HFFc6 (cell line): ENCODE measurements around the gene GNB4. TPM values are rescaled to one million over a fixed set of nuclear protein-coding genes. Genes with fewer than 3 reads are reported as not detected.

Source experiments
- DNase-seq: peaks from one replicate; pipeline ENCODE4 v3.0.0-alpha.2; 2018
- H3K27ac Mint-ChIP-seq: 2 replicates; pipeline ENCODE4 v1.8.0; 2020; ENCODE audit warnings: mild to moderate bottlenecking, mixed read lengths
- H3K27me3 Mint-ChIP-seq: 2 replicates; pipeline ENCODE4 v1.8.0; 2021; ENCODE audit warnings: mild to moderate bottlenecking, moderate library complexity, mixed read lengths; ENCODE audit not compliant: insufficient read depth
- H3K36me3 Mint-ChIP-seq: 2 replicates; pipeline ENCODE4 v1.8.0; 2021; ENCODE audit warnings: low read depth, mixed read lengths
- H3K4me1 Mint-ChIP-seq: 2 replicates; pipeline ENCODE4 v1.8.0; 2020; ENCODE audit warnings: low read depth, mixed read lengths
- H3K4me3 Mint-ChIP-seq: 2 replicates; pipeline ENCODE4 v1.8.0; 2020; ENCODE audit warnings: mild to moderate bottlenecking, moderate library complexity, mixed read lengths
- H3K9me3 Mint-ChIP-seq: 2 replicates; pipeline ENCODE4 v1.8.0; 2020; ENCODE audit warnings: mild to moderate bottlenecking, mixed read lengths
- total RNA-seq, 6 experiments: library from RNA; stranded (reverse); fragmentation: NEBNext Ultra II Directional; extraction: Animal tissue kit (Norgen Biotek cat#: 25700); gene quantifications; 2 replicates in 1 of 6; 3 replicates in 5 of 6; pipeline ENCODE4 v1.2.3, GENCODE V29; 2021
- TF ChIP-seq, protein P1 (sequence below): fragments of 200-600 bp; sonication (generic); IDR thresholded peaks from 2 replicates; pipeline ENCODE4 v1.5.0; 2021; ENCODE audit warnings: antibody characterized with exemption, mild to moderate bottlenecking

GNB4 gene
- total RNA-seq, 6 experiments from 2014 or later: 40.8 to 51.0 (median 46.3) TPM

DNA sequence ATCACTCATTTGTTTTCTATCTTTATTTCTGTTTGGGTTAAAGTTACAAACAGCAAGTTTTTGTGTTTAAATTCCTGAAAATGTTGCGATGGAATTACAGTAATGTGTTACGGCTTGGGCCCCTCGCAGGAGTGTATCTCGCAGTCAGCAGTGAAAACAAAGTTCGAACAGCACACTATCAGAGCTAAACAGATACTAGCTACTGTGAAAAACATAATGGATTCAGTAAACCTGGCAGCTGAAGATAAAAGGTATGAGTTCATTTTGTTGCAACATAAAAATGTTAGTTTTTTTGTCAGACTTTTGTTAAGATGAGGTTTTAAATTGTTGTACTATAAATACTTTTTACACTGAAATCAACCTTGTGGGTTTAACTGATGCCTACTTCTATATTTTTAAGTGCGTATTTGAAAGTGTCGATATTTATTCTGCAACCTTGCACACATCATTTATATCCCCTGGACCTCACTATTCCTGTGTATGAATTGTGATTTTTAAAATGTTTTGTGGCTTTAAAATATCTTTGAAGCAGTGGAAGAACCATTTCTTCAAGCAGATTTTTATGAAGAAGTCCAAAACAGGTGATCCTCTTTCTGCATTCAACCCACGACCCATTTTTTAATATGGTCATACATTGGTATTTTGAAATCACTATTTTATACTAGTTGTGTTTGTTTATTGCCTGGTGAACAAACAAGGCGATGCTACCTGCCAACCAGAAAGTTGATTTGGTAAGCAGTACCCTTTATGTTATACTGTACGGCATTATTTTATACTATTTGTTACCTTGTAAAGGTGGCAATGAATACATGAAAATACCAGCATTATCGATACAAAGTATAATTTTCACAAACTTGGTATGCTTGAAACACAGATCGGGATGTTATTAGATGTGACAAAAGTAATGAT lies 75.9 kb downstream of the GNB4 start:
- Mint-ChIP-seq H3K36me3 (peaks cover 29% of the 10 kb centered on the region), H3K9me3 (no peaks in the 10 kb centered on the region), H3K4me3 (no peak overlapping the region), H3K4me1 (no peaks in the 10 kb centered on the region), H3K27me3 (0 out of 2 replicates have a peak, but pooled peaks cover 2% of the 10 kb centered on the region), H3K27ac (no peak overlapping the region)
- TF ChIP-seq, protein P1, sequence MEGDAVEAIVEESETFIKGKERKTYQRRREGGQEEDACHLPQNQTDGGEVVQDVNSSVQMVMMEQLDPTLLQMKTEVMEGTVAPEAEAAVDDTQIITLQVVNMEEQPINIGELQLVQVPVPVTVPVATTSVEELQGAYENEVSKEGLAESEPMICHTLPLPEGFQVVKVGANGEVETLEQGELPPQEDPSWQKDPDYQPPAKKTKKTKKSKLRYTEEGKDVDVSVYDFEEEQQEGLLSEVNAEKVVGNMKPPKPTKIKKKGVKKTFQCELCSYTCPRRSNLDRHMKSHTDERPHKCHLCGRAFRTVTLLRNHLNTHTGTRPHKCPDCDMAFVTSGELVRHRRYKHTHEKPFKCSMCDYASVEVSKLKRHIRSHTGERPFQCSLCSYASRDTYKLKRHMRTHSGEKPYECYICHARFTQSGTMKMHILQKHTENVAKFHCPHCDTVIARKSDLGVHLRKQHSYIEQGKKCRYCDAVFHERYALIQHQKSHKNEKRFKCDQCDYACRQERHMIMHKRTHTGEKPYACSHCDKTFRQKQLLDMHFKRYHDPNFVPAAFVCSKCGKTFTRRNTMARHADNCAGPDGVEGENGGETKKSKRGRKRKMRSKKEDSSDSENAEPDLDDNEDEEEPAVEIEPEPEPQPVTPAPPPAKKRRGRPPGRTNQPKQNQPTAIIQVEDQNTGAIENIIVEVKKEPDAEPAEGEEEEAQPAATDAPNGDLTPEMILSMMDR: no peak
- no peak for DNase-seq

DNA sequence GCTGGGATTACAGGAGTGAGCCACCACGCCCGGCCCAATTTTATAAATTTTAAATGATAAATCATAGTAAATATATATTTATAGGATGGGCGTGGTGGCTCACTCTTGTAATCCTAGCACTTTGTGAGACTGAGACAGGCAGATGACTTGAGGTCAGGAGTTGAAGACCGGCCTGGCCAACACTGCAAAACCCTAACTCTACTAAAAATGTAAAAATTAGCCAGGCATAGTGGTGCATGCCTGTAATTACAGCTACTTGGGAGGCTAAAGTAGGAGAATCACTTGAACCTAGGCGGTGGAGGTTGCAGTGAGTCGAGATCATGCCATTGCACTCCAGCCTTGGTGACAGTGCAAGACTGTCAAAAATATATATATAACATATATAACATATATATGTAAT lies 77.3 kb downstream of the GNB4 start:
- Mint-ChIP-seq H3K4me1 (no peaks in the 10 kb centered on the region), H3K9me3 (no peaks in the 10 kb centered on the region), H3K36me3 (peaks cover 24% of the 10 kb centered on the region), H3K4me3 (no peak overlapping the region), H3K27ac (no peak overlapping the region), H3K27me3 (0 out of 2 replicates have a peak, but pooled peaks cover 2% of the 10 kb centered on the region)
- TF ChIP-seq, protein P1: peak; percentile 22
- DNase-seq: no peak

DNA sequence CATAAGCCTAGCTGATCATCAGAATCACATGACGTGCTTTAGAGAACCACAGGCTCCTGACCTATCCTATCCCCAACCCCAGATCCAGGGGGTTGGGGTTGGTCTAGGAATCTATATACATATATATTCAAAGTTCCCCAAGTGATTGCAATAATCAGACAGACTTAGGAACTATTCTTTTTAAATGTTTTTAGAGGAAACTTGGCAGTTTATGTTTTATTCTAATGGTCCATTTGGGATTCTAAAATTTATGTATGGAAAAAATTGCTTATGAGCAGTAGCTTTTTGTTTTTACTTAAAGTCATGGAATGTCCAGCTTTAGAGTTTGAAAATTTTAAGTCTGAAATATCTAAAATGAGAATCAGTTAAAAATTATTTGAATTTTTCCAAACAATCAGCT lies 81.6 kb downstream of the GNB4 start:
- Mint-ChIP-seq H3K27me3 (0 out of 2 replicates have a peak, but pooled peaks cover 2% of the 10 kb centered on the region), H3K4me3 (no peak overlapping the region), H3K4me1 (no peaks in the 10 kb centered on the region), H3K27ac (no peak overlapping the region), H3K36me3 (peaks cover 21% of the 10 kb centered on the region), H3K9me3 (no peaks in the 10 kb centered on the region)
- no peak for DNase-seq
- TF ChIP-seq, protein P1: no peak

DNA sequence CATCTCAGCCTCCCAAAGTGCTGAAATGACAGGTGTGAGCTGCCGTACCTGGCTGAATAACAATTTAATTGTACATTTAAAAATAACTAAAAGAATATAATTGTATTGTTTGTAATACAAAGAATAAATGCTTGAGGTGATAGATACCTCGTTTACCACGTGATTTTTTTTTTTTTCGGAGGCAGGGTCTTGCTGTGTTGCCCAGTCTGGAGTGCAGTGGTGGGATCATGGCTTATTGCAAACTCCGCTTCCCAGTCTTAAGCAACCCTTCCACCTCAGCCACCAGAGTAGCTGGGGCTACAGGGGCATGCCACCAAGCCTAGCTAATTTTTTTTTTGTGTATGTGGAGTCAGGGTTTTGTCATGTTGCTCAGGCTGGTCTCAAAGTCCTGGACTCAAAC lies 87.9 kb downstream of the GNB4 start:
- Mint-ChIP-seq H3K27ac (no peak overlapping the region), H3K9me3 (no peaks in the 10 kb centered on the region), H3K27me3 (no peaks in the 10 kb centered on the region), H3K4me3 (no peak overlapping the region), H3K36me3 (peaks cover 22% of the 10 kb centered on the region), H3K4me1 (no peaks in the 10 kb centered on the region)
- DNase-seq: no peak
- TF ChIP-seq, protein P1: no peak

DNA sequence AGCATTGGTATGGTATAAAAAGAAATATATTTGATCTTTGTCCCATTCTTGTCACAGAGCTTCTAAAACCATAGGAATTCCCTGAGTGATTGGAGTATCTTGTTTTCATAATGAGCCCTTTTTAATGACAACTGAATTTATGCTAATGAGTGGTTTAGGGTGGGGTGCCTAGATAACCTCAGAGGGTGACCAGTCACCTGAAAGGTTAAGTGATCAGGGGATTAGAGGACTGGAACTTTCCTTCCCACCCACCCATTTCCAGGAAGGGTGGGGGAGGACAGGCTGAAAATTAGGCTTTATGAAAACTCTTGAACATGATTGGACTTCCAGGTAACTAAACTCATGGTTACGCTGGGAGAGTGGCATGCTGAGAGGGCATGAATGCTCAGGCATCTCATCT lies 95.3 kb downstream of the GNB4 start:
- H3K27ac Mint-ChIP-seq: no peak overlapping the region
- peaks cover 53% of the 10 kb centered on the region for H3K36me3 Mint-ChIP-seq

More for the DNA sequence above, 95.3 kb downstream of the GNB4 start:
- no peak for DNase-seq
- Mint-ChIP-seq H3K27me3 (peaks cover 1% of the 10 kb centered on the region; the same call in 1 of the 2 replicates), H3K4me3 (no peak overlapping the region), H3K4me1 (peaks cover 13% of the 10 kb centered on the region; the same call in 1 of the 2 replicates), H3K9me3 (no peaks in the 10 kb centered on the region)
- TF ChIP-seq, protein P1: no peak
